Measurements from ENCODE around the gene AVEN.
"Not testable (repeated sequence)": the region's sequence is repeated elsewhere in the genome, so short reads cannot be mapped to it uniquely, and the experiment has no call there.

AVEN gene

GRCh38 chr15:34038871-34039789 lies at the start of gene AVEN:
AVEN (minus strand) TSS chr15:34039204; CDS start chr15:34039046, 158 bp downstream.
- DNase-seq (ENCODE audit: low read depth in 2 of 2) = peak; percentile 21 to 56

- no peak for DNase-seq (ENCODE audit: low read depth in 2 of 2)
These were observed 46.7 kb upstream of the AVEN start for GRCh38 chr15:34085746-34086145.

GRCh38 chr15:34084086-34084485 lies 45.1 kb upstream of the AVEN start:
- no peak for DNase-seq (ENCODE audit: low read depth in 2 of 2)

- no peak for DNase-seq (ENCODE audit: low read depth in 2 of 2)
These were observed 40.9 kb upstream of the AVEN start for GRCh38 chr15:34079904-34080303.

GRCh38 chr15:34078900-34079299 lies 39.9 kb upstream of the AVEN start:
- DNase-seq (ENCODE audit: low read depth in 2 of 2) = no peak

- no peak for DNase-seq (ENCODE audit: low read depth in 2 of 2)
These were observed 37.8 kb upstream of the AVEN start for GRCh38 chr15:34076785-34077184.

GRCh38 chr15:34070003-34070402 lies 31.0 kb upstream of the AVEN start:
- DNase-seq (ENCODE audit: low read depth in 2 of 2) = no peak

- DNase-seq (ENCODE audit: low read depth in 2 of 2) = no peak
These were observed 26.9 kb upstream of the AVEN start for GRCh38 chr15:34065941-34066340.

GRCh38 chr15:34065261-34065660 lies 26.3 kb upstream of the AVEN start:
- no peak for DNase-seq (ENCODE audit: low read depth in 2 of 2)

GRCh38 chr15:34064438-34064837 lies 25.4 kb upstream of the AVEN start:
- no peak for DNase-seq (ENCODE audit: low read depth in 2 of 2)

GRCh38 chr15:34059946-34060345 lies 20.9 kb upstream of the AVEN start:
- DNase-seq (ENCODE audit: low read depth in 2 of 2) = no peak

- DNase-seq (ENCODE audit: low read depth in 2 of 2) = no peak
These were observed 20.5 kb upstream of the AVEN start for GRCh38 chr15:34059476-34059875.

- no peak for DNase-seq (ENCODE audit: low read depth in 2 of 2)
These were observed 17.9 kb upstream of the AVEN start for GRCh38 chr15:34056911-34057310.

- DNase-seq (ENCODE audit: low read depth in 2 of 2) = no peak
These were observed 17.0 kb upstream of the AVEN start for GRCh38 chr15:34055868-34056595.

- no peak for DNase-seq (ENCODE audit: low read depth in 2 of 2)
These were observed 15.2 kb upstream of the AVEN start for GRCh38 chr15:34054081-34054707.

- DNase-seq (ENCODE audit: low read depth in 2 of 2) = not testable (repeated sequence)
These were observed 11.4 kb upstream of the AVEN start for GRCh38 chr15:34050385-34050784.

GRCh38 chr15:34049112-34049511 lies 10.1 kb upstream of the AVEN start:
- no peak for DNase-seq (ENCODE audit: low read depth in 2 of 2)

GRCh38 chr15:34047893-34048775 lies 9.1 kb upstream of the AVEN start:
- no peak for DNase-seq (ENCODE audit: low read depth in 2 of 2)

- no peak for DNase-seq (ENCODE audit: low read depth in 2 of 2)
These were observed 7.6 kb upstream of the AVEN start for GRCh38 chr15:34046471-34047145.

GRCh38 chr15:34043813-34044212 lies 4.8 kb upstream of the AVEN start:
- DNase-seq (ENCODE audit: low read depth in 2 of 2) = no peak

GRCh38 chr15:34043391-34043790 lies 4.4 kb upstream of the AVEN start:
- DNase-seq (ENCODE audit: low read depth in 2 of 2) = no peak
